Measurements from ENCODE around the gene PIEZO2. TPM values are rescaled to one million over a fixed set of nuclear protein-coding genes. Genes with fewer than 3 reads are reported as not detected.

PIEZO2 gene
- total RNA-seq, 1 experiment from 2014 or later: 0.57 TPM

DNA sequence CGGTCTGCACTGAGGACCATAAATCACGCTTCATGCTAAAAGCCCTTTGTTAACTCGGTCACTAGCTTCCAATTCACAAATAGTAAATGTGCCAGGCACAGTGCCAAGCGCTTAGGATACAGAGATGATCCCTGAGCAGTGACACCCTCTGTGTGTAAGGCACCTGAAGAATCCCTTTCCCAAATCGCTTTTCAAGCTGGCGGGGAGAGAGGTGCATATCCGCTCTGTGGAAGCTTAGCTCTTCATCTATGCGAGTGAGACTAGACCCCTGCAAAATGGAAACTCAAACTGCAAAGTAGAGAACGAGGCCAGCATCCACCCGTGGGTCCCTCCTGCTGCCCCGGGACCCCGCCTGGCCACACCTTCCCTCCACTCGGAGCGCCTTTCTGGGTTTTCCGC is 2.4 kb downstream of the PIEZO2 start:
- in situ Hi-C loops (cut with HindIII; ENCODE audit: low pct_unique_long_range_greater_than_20kb, low sequenced_read_pairs) (no loop called here), intact Hi-C loops (cut with micrococcal nuclease; ENCODE audit: unreplicated experiment) (no loop called here)
- DNase-seq (ENCODE audit: low read depth, low spot score) (no peak), ATAC-seq (no peak)
- H3K27me3 ChIP-seq (ENCODE audit: control insufficient read depth, insufficient read depth, low read length): peaks cover 5% of the 10 kb centered on the region; the same call in 1 of the 2 replicates
- ChIA-PET POLR2A (interaction anchor here (0.6 kb wide), 1 partner anchor 107 kb away, joined by 3 read pairs; no protein-coding TSS in a partner anchor), CTCF (no interaction called here)
- no peak overlapping the region for H3K4me3 ChIP-seq (ENCODE audit: low read depth in 2 of 2, low read length in 2 of 2)
- BruUV-seq (replicated peaks): no TSS peak
- no peaks in the 10 kb centered on the region for H3K36me3 ChIP-seq (ENCODE audit: control insufficient read depth, insufficient read depth, low read length)
- no peak overlapping the region for H3K27ac ChIP-seq (ENCODE audit: low read length)
- H3K4me1 ChIP-seq (ENCODE audit: control insufficient read depth, insufficient read depth, low read length): no peaks in the 10 kb centered on the region
- TF ChIP-seq, protein P1, sequence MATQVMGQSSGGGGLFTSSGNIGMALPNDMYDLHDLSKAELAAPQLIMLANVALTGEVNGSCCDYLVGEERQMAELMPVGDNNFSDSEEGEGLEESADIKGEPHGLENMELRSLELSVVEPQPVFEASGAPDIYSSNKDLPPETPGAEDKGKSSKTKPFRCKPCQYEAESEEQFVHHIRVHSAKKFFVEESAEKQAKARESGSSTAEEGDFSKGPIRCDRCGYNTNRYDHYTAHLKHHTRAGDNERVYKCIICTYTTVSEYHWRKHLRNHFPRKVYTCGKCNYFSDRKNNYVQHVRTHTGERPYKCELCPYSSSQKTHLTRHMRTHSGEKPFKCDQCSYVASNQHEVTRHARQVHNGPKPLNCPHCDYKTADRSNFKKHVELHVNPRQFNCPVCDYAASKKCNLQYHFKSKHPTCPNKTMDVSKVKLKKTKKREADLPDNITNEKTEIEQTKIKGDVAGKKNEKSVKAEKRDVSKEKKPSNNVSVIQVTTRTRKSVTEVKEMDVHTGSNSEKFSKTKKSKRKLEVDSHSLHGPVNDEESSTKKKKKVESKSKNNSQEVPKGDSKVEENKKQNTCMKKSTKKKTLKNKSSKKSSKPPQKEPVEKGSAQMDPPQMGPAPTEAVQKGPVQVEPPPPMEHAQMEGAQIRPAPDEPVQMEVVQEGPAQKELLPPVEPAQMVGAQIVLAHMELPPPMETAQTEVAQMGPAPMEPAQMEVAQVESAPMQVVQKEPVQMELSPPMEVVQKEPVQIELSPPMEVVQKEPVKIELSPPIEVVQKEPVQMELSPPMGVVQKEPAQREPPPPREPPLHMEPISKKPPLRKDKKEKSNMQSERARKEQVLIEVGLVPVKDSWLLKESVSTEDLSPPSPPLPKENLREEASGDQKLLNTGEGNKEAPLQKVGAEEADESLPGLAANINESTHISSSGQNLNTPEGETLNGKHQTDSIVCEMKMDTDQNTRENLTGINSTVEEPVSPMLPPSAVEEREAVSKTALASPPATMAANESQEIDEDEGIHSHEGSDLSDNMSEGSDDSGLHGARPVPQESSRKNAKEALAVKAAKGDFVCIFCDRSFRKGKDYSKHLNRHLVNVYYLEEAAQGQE (IDR thresholded peaks at IDR 0.05; ENCODE audit: insufficient read depth in 1 of 2, low read depth in 2 of 2, low read length in 1 of 2): no peak
- TF ChIP-seq, protein P2, sequence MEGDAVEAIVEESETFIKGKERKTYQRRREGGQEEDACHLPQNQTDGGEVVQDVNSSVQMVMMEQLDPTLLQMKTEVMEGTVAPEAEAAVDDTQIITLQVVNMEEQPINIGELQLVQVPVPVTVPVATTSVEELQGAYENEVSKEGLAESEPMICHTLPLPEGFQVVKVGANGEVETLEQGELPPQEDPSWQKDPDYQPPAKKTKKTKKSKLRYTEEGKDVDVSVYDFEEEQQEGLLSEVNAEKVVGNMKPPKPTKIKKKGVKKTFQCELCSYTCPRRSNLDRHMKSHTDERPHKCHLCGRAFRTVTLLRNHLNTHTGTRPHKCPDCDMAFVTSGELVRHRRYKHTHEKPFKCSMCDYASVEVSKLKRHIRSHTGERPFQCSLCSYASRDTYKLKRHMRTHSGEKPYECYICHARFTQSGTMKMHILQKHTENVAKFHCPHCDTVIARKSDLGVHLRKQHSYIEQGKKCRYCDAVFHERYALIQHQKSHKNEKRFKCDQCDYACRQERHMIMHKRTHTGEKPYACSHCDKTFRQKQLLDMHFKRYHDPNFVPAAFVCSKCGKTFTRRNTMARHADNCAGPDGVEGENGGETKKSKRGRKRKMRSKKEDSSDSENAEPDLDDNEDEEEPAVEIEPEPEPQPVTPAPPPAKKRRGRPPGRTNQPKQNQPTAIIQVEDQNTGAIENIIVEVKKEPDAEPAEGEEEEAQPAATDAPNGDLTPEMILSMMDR (IDR thresholded peaks at IDR 0.05): no peak
- TF ChIP-seq SIN3A (IDR thresholded peaks at IDR 0.05; ENCODE audit: borderline replicate concordance, insufficient read depth, low read depth, low read length) (no peak), POLR2AphosphoS5 (IDR thresholded peaks at IDR 0.05; ENCODE audit: low read depth, low read length) (no peak), TCF7L2 (IDR thresholded peaks at IDR 0.05; ENCODE audit: low read depth, low read length) (no peak)
- H3K9me3 ChIP-seq (ENCODE audit: control insufficient read depth, insufficient read depth, low read depth, low read length): no peaks in the 10 kb centered on the region

DNA sequence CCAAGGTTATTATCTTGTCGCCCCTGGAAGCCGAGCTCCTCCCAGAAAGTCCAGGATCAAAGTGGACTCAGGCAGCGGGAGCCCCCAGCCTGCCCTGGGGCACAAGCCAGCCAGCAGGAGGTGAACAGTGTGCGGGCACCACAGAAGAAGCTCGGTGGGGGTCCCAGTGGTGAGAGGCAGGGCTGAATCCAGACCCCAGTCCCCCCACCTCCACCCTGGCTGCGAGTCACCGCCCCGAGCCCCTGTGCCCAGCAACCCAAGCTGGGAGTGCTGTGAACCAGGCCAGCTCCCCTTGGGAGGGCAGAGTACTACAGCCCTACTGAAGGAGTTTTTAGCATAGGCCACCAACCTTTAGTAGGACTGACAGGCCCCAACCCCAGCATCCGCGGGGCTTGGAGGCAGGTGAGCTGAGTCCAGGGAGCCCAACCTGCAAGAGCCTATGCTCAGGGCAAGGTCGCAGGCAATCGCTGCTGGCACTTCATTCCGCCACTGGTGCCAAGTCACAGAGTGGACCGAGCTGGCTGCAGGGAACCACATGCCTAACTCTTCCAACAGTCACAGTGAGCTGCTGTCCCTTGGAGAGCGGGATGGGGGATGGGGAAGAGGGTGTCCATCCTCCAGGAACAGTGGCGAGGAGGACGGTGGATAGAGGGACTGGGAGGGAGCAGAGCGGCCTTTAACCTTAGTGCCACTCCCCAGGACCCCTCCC is 3.0 kb downstream of the PIEZO2 start:
- Histone ChIP-seq H3K9me3 (ENCODE audit: control insufficient read depth, insufficient read depth, low read depth, low read length) (no peaks in the 10 kb centered on the region), H3K27ac (ENCODE audit: low read length) (no peak overlapping the region), H3K4me1 (ENCODE audit: control insufficient read depth, insufficient read depth, low read length) (no peaks in the 10 kb centered on the region), H3K4me3 (ENCODE audit: low read depth in 2 of 2, low read length in 2 of 2) (no peak overlapping the region), H3K27me3 (ENCODE audit: control insufficient read depth, insufficient read depth, low read length) (peaks cover 5% of the 10 kb centered on the region; the same call in 1 of the 2 replicates), H3K36me3 (ENCODE audit: control insufficient read depth, insufficient read depth, low read length) (no peaks in the 10 kb centered on the region)
- ChIA-PET CTCF (no interaction called here), POLR2A (interaction anchor here (0.6 kb wide), 1 partner anchor 106 kb away, joined by 3 read pairs; no protein-coding TSS in a partner anchor)
- intact Hi-C loops (cut with micrococcal nuclease; ENCODE audit: unreplicated experiment) (no loop called here), in situ Hi-C loops (cut with HindIII; ENCODE audit: low pct_unique_long_range_greater_than_20kb, low sequenced_read_pairs) (no loop called here)
- TF ChIP-seq, protein P1 (IDR thresholded peaks at IDR 0.05; ENCODE audit: insufficient read depth in 1 of 2, low read depth in 2 of 2, low read length in 1 of 2): no peak
- no peak for TF ChIP-seq TCF7L2 (IDR thresholded peaks at IDR 0.05; ENCODE audit: low read depth, low read length)
- TF ChIP-seq, protein P2 (IDR thresholded peaks at IDR 0.05): no peak
- no peak for TF ChIP-seq SIN3A (IDR thresholded peaks at IDR 0.05; ENCODE audit: borderline replicate concordance, insufficient read depth, low read depth, low read length)
- TF ChIP-seq POLR2AphosphoS5 (IDR thresholded peaks at IDR 0.05; ENCODE audit: low read depth, low read length): no peak
- no TSS peak for BruUV-seq (replicated peaks)
- DNase-seq (ENCODE audit: low read depth, low spot score) (no peak), ATAC-seq (no peak)

Data from Panc1 (cell line).